GM19467 (cell line): ENCODE data around the gene FDXACB1.

ENCODE experiments used
- ATAC-seq: cut with Tn5 transposase; IDR thresholded peaks from one replicate; pipeline ENCODE4 v1.9.1; 2021; ENCODE audit warnings: mild to moderate bottlenecking, moderate library complexity; ENCODE audit not compliant: unreplicated experiment

Gene FDXACB1

DNA sequence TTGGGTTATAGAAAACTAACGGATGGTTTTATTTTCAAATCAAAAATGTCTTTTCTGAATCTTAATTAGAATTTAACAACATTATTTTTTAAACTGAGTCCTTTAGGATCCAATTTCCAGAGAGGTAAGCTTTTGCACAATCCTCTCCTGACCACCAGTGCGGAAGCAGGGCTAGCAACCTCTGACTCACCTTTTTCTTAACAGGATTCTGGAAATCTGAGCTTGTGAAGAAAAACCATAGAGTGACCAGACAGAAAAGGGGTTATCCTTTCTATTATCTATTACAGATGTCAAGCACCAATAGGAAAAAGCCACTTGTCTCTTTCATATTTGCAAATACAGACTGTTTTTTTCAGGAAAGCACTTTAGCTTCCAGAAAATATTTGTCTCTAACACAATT is 32.9 kb downstream of the FDXACB1 start:
- ATAC-seq = no peak

DNA sequence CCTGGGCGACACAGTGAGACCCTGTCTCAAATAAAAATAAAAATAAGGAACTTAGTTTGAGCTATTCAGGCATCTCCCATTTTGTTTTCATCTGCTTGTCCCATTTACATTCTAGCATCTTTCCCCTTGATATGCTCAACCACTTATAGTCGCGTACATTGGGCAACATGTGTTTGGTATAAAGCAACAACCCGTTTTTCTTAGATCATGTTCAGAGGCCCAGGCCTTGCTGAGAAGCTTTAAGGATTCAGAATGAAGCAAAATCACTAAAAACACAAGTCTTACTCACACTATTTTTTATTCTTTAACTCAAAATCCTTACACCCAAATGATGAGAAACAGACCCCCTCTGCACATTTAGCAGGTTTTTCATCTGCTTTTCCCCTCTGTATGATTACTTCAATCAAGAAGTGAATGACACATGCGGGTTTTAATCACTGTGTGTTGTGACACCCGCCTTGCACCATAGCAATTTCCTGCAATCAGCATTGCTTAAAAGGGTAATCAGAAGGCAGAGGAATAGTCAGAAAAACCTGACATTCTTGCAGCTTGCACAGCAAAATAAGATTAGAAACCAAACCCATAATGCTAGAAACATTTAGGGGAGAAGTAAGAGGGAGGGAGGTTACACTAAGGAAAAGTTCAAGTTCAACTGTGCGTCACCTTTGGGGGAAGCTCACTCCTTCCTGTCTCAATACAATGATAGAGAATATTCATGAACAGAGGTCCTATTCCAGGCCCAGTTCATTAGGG is 33.5 kb downstream of the FDXACB1 start:
- ATAC-seq = no peak

DNA sequence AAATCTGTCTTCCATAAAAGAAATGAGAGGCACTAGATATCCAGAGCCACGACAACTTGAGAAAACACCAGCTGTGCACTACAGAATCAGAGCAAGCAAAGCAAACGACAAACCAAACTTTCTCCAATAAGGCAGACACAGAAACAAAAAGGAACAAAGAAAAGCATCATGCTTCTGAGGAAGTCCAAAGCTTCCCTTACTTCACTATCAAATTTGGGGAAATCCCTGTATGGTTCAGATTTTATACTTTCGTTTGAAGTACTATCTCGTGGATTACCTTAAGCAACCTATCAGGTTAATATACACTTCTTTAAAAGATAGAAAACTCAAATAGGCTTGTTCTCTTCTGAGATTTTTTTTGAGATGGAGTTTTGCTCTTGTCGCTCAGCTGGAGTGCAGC is 35.3 kb downstream of the FDXACB1 start:
- ATAC-seq = no peak

DNA sequence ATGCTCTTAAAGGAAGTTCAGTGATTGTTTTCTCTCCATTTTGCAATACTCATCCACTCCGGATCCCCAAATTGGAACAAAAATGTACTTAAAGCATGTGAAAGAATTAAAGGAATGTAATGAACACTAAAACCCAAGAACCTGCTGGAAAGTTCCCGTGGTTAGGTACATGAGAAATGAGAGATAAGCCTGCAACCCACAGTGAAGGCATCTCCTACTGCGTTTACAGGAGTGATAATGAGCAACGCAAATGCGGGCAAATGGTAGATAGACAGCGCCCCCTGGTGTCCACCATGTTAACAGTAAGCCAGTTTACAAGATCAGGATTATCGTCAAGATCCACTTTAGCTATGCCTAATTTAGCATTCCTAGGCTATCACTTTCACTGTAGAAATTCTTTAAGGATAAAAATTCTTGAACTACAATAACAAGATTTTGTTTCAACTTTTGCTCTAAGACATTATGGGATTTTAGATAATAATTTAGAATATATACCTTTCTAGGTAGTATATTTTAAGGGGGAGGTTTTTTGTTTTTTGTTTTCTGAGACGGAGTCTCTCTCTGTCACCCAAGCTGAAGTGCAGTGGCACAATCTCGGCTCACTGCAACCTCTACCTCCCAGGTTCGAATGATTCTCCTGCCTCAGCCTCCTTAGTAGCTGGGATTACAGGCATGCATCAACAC is 37.5 kb downstream of the FDXACB1 start:
- ATAC-seq = peak; percentile 50

- ATAC-seq = no peak
Measured at GRCh38 chr11:111840143-111840542, 38.8 kb downstream of the FDXACB1 start.

GRCh38 chr11:111838054-111838453 is 40.9 kb downstream of the FDXACB1 start:
- no peak for ATAC-seq

DNA sequence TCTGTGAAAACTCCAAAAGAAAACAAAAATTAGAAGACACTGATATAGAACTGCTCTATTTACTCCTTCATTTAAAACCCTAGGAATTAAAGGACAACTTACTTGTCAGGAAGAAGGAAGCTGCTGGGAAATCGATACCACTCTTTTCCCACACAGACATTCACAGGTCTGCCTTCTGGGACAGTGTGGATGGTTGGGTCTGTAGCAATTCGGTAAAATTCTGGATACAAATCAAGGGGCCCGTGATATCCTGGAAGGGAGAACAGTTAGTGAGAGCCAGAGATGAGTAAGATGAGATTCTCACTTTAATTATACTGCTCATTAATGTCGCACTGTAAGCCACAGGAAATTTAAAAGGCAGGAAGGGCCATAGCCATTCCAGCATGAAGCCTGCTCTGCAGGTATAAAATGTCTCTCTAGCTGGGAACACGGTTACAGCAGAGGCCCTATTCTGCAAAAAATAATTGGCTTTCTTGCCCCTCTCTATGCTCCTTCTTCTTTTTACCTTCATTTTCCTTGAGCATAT is 41.5 kb downstream of the FDXACB1 start:
- ATAC-seq = no peak

- ATAC-seq = peak; percentile 63
Measured at GRCh38 chr11:111836721-111837120, 42.2 kb downstream of the FDXACB1 start.

DNA sequence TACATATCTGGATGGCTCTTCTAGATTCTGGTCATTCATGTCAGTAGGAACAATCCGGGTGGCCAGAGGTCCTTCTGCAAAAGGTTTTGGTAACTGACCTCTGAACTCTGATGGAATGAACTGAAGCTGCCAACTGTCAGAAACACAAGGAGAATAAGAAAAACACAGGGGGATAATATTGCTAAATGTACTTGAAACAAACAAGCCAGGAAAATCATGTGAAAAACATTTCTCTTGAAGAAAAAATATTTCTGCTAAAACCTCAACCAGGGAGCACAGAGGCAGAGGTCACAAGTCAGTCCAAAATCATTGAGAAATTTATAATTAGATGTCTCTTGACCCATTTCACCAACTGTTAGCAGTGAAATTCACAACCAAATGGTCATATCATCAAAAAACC is 42.8 kb downstream of the FDXACB1 start:
- no peak for ATAC-seq

DNA sequence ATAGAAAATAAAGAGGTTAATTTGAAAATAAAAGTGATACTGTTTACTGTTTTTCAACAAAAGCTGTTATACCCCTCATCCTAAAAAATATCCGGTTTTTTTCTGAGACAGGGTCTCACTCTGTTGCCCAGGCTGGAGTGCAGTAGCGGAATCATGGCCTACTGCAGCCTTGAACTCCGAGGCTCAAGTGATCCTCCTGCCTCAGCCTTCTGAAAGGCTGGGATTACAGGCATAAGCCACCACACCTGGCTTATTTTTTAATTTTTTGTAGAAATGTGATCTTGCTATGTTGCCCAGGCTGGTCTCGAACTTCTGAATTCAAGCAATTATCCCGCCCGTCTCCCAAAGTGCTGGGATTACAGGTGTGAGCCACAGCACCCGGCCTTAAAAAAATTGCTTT is 43.3 kb downstream of the FDXACB1 start:
- no peak for ATAC-seq

DNA sequence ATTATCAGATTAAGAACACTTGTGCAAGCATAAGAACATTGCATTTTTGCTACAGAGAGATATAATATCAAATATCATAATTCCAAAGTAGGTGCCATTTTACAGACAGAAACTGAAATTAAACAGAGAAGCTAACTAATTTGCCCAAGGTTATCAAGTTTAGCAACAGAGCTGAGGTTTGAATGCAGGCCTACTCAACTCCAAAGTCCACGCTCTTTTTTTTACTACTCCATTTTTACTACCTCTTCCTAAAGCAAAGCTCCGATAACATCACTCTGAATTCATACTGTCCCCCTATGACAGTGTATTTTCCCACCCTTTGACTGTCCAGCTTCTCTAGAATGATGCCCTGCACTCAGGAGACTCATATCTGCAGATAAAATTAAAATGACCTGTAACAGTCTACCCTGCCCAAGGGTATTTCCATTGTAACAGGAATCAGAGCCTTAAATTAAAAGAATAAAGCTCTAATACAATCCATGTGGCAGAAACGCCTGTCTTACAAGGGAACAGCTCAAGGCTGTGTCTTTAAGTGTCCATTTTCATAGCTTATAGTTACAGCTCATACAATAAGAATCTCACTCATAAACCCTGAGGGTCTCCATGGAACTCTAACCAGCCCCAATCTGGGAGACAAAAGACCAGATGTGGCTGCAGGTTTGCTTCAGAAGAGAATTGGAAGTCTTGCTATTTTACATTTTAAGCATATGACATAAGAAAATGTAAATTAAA is 44.4 kb downstream of the FDXACB1 start:
- ATAC-seq = no peak

GRCh38 chr11:111833524-111833923 is 45.4 kb downstream of the FDXACB1 start:
- no peak for ATAC-seq

- ATAC-seq = no peak
Measured at GRCh38 chr11:111829185-111829968, 49.6 kb downstream of the FDXACB1 start.

- ATAC-seq = no peak
Measured at GRCh38 chr11:111826322-111826950, 52.5 kb downstream of the FDXACB1 start.
